SK-N-SH (cell line): ENCODE data around the gene LTBR. TPM values are rescaled to one million over a fixed set of nuclear protein-coding genes. Genes with fewer than 3 reads are reported as not detected.

Source experiments
- CTCF ChIA-PET: fragments of 300-600, 350-600 bp; formaldehyde crosslinking; extraction: SDS; loops from one replicate; lab custom pipeline; 2021; lab: Yijun Ruan, JAX
- POLR2A ChIA-PET: fragments of 350-600 bp; sonication (Branson Sonifier 250); formaldehyde crosslinking; extraction: SDS; loops from one replicate; lab custom pipeline; 2020; ENCODE audit warnings: antibody characterized with exemption, inconsistent platforms; lab: Yijun Ruan, JAX
- DNase-seq: peaks from one replicate; pipeline ENCODE4 v3.0.0; 2012
- H2AFZ ChIP-seq: fragments of 200-600 bp; sonication (generic); 2 replicates; pipeline ENCODE4 v1.8.1; 2016; ENCODE audit warnings: antibody characterized with exemption, mild to moderate bottlenecking, low read depth
- H3F3A ChIP-seq: fragments of 200-600 bp; sonication (generic); replicated peaks from 2 replicates; pipeline ENCODE3; 2016; ENCODE audit warnings: antibody characterized with exemption, mild to moderate bottlenecking; ENCODE audit not compliant: insufficient read depth
- H3K27ac ChIP-seq, 2 experiments: fragments of 200-500 bp in 1 of 2; fragments of 200-600 bp in 1 of 2; sonication (Bioruptor generic) in 1 of 2; sonication (generic), shearing (Covaris generic) in 1 of 2; 2 replicates each; pipeline versions ENCODE4 v1.5.1 to v1.6.1; 2014 to 2016; ENCODE audit warnings: low read depth in 2 of 2, inconsistent platforms in 1 of 2, low read length in 1 of 2, mild to moderate bottlenecking in 1 of 2, mixed read lengths in 1 of 2
- H3K27me3 ChIP-seq: fragments of 200-600 bp; sonication (generic), shearing (Covaris generic); 2 replicates; pipeline ENCODE4 v1.6.1; 2016; ENCODE audit warnings: mixed run types; ENCODE audit not compliant: insufficient read depth
- H3K36me3 ChIP-seq, 2 experiments: fragments of 200-500 bp in 1 of 2; fragments of 200-600 bp in 1 of 2; sonication (Bioruptor generic) in 1 of 2; sonication (generic) in 1 of 2; replicated peaks in 1 of 2; 2 replicates each; pipeline versions ENCODE3 to v1.5.1; 2014 to 2016; ENCODE audit warnings: low read length in 1 of 2, mild to moderate bottlenecking in 1 of 2; ENCODE audit not compliant: insufficient read depth in 2 of 2, control insufficient read depth in 1 of 2
- H3K4me1 ChIP-seq, 2 experiments: fragments of 200-500 bp in 1 of 2; fragments of 200-600 bp in 1 of 2; sonication (Bioruptor generic) in 1 of 2; sonication (generic), shearing (Covaris generic) in 1 of 2; 2 replicates each; pipeline versions ENCODE4 v1.5.1 to v1.6.1; 2014 to 2016; ENCODE audit warnings: low read depth in 1 of 2, low read length in 1 of 2, mixed run types in 1 of 2; ENCODE audit not compliant: insufficient read depth in 2 of 2, control insufficient read depth in 1 of 2
- H3K4me2 ChIP-seq: fragments of 200-600 bp; sonication (generic), shearing (Covaris generic); 2 replicates; pipeline ENCODE4 v1.6.1; 2017; ENCODE audit warnings: mixed run types
- H3K4me3 ChIP-seq, 2 experiments: fragments of 200-500 bp in 1 of 2; fragments of 200-600 bp in 1 of 2; sonication (Bioruptor generic) in 1 of 2; sonication (generic), shearing (Covaris generic) in 1 of 2; 2 replicates each; pipeline versions ENCODE4 v1.5.1 to v1.8.1; 2014 to 2016; ENCODE audit warnings: low read depth in 2 of 2, inconsistent platforms in 1 of 2, low read length in 1 of 2, mild to moderate bottlenecking in 1 of 2, mixed read lengths in 1 of 2, moderate library complexity in 1 of 2
- H3K79me2 ChIP-seq: fragments of 200-600 bp; sonication (generic); 2 replicates; pipeline ENCODE4 v1.8.1; 2017; ENCODE audit warnings: mild to moderate bottlenecking; ENCODE audit not compliant: insufficient read depth
- H3K9ac ChIP-seq: fragments of 200-600 bp; sonication (generic); 2 replicates; pipeline ENCODE4 v1.6.1; 2017; ENCODE audit warnings: mixed run types
- H3K9me2 ChIP-seq: fragments of 200-600 bp; sonication (generic); 2 replicates; pipeline ENCODE4 v1.6.1; 2017; ENCODE audit warnings: mixed run types
- H3K9me3 ChIP-seq: fragments of 200-600 bp; sonication (generic); 2 replicates; pipeline ENCODE4 v1.6.1; 2017; ENCODE audit warnings: mixed run types, mild to moderate bottlenecking, moderate library complexity
- H4K20me1 ChIP-seq: fragments of 200-600 bp; sonication (generic); 2 replicates; pipeline ENCODE4 v1.6.1; 2017; ENCODE audit warnings: mild to moderate bottlenecking, mixed run types; ENCODE audit not compliant: insufficient read depth
- ELF1 ChIP-seq: IDR thresholded peaks from 2 replicates; pipeline ENCODE4 v1.4.0; 2012
- EP300 ChIP-seq, 2 experiments: IDR thresholded peaks; 2 replicates each; pipeline versions ENCODE4 v1.4.0 to v1.6.1; 2012; ENCODE audit warnings: borderline replicate concordance in 1 of 2, low read depth in 1 of 2, low read length in 1 of 2
- FOXM1 ChIP-seq: IDR thresholded peaks from 2 replicates; pipeline ENCODE4 v1.4.0; 2012; ENCODE audit warnings: low read depth, mild to moderate bottlenecking
- GABPA ChIP-seq: IDR thresholded peaks from 2 replicates; pipeline ENCODE4 v1.4.0; 2012; ENCODE audit warnings: low read depth, mild to moderate bottlenecking
- GATA2 ChIP-seq: sonication (generic); formaldehyde crosslinking; IDR thresholded peaks from 2 replicates; pipeline ENCODE4 v1.5.0; 2020; ENCODE audit warnings: mild to moderate bottlenecking, missing genetic modification reagents
- MAX ChIP-seq: IDR thresholded peaks from 2 replicates; pipeline ENCODE4 v1.4.0; 2012; ENCODE audit warnings: low read depth
- MXI1 ChIP-seq: IDR thresholded peaks from 2 replicates; pipeline ENCODE4 v1.6.1; 2012; ENCODE audit warnings: mild to moderate bottlenecking, low read depth, low read length, improper control_type of control experiment
- NFIC ChIP-seq: IDR thresholded peaks from 2 replicates; pipeline ENCODE4 v1.4.0; 2012; ENCODE audit warnings: borderline replicate concordance
- POLR2AphosphoS5 ChIP-seq: IDR thresholded peaks from 2 replicates; pipeline ENCODE4 v1.6.1; 2012; ENCODE audit warnings: low read depth, low read length
- RAD21 ChIP-seq: IDR thresholded peaks from 2 replicates; pipeline ENCODE4 v1.6.1; 2012; ENCODE audit warnings: mild to moderate bottlenecking, low read length
- RCOR1 ChIP-seq: fragments of 150-350 bp; IDR thresholded peaks from 2 replicates; pipeline ENCODE4 v1.6.1; 2017; ENCODE audit warnings: antibody characterized with exemption, low read length
- RFX5 ChIP-seq: IDR thresholded peaks from 2 replicates; pipeline ENCODE4 v1.6.1; 2012; ENCODE audit warnings: mild to moderate bottlenecking, improper control_type of control experiment, low read length
- RXRA ChIP-seq: IDR thresholded peaks from 2 replicates; pipeline ENCODE4 v1.4.0; 2012; ENCODE audit warnings: low read depth, mild to moderate bottlenecking, borderline replicate concordance
- SMC3 ChIP-seq: IDR thresholded peaks from 2 replicates; pipeline ENCODE4 v1.6.1; 2012; ENCODE audit warnings: low read depth, low read length, improper control_type of control experiment
- TCF12 ChIP-seq: IDR thresholded peaks from 2 replicates; pipeline ENCODE4 v1.4.0; 2012
- USF2 ChIP-seq: fragments of 150-350 bp; IDR thresholded peaks from 2 replicates; pipeline ENCODE4 v1.6.1; 2017; ENCODE audit warnings: antibody characterized with exemption, low read length, low read depth, borderline replicate concordance
- YY1 ChIP-seq: IDR thresholded peaks from 2 replicates; pipeline ENCODE4 v1.4.0; 2012; ENCODE audit warnings: low read depth, mild to moderate bottlenecking
- ZBTB33 ChIP-seq: IDR thresholded peaks from 2 replicates; pipeline ENCODE4 v1.4.0; 2012; ENCODE audit warnings: low read depth, borderline replicate concordance
- WGBS: methylation state at CpG from one replicate; pipeline ENCODE4 v1.1.6; 2017; ENCODE audit warnings: low lambda C conversion rate; 5-methylcytosine and 5-hydroxymethylcytosine counted together
- polyA plus RNA-seq, 3 experiments: library from polyadenylated mRNA; depleted of rRNA; stranded (reverse); fragments of >200 nt; gene quantifications; 2 replicates each; pipeline ENCODE4 v1.2.3, GENCODE V29; 2012
- TF ChIP-seq, protein P1 (sequence below): IDR thresholded peaks from 2 replicates; pipeline ENCODE4 v1.4.0; 2012; ENCODE audit warnings: low read depth, borderline replicate concordance
- TF ChIP-seq, protein P2 (sequence below): IDR thresholded peaks from 2 replicates; pipeline ENCODE4; 2012

The LTBR gene
- polyA plus RNA-seq, 1 of the 3 experiments (the other 2 are of a cell fraction): 0.12 TPM

GRCh38 chr12:6396031-6396430 is 12.1 kb downstream of the LTBR start:
- H2AFZ ChIP-seq: no peak overlapping the region
- no peaks in the 10 kb centered on the region for H3K79me2 ChIP-seq
- DNase-seq: no peak
- no peaks in the 10 kb centered on the region for H3K9me2 ChIP-seq
- H4K20me1 ChIP-seq: no peaks in the 10 kb centered on the region
- no peaks in the 10 kb centered on the region for H3K27me3 ChIP-seq
- TF ChIP-seq, protein P1, sequence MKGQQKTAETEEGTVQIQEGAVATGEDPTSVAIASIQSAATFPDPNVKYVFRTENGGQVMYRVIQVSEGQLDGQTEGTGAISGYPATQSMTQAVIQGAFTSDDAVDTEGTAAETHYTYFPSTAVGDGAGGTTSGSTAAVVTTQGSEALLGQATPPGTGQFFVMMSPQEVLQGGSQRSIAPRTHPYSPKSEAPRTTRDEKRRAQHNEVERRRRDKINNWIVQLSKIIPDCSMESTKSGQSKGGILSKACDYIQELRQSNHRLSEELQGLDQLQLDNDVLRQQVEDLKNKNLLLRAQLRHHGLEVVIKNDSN: no peak
- TF ChIP-seq GABPA (no peak), GATA2 (CRISPR knock-in tag) (no peak), SMC3 (no peak), MAX (no peak), ZBTB33 (no peak), MXI1 (no peak), YY1 (no peak), TCF12 (no peak), RXRA (no peak), POLR2AphosphoS5 (no peak), RAD21 (no peak)
- TF ChIP-seq, protein P2, sequence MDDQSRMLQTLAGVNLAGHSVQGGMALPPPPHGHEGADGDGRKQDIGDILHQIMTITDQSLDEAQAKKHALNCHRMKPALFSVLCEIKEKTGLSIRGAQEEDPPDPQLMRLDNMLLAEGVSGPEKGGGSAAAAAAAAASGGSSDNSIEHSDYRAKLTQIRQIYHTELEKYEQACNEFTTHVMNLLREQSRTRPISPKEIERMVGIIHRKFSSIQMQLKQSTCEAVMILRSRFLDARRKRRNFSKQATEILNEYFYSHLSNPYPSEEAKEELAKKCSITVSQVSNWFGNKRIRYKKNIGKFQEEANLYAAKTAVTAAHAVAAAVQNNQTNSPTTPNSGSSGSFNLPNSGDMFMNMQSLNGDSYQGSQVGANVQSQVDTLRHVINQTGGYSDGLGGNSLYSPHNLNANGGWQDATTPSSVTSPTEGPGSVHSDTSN: no peak
- H3K9me3 ChIP-seq: no peaks in the 10 kb centered on the region
- no peak overlapping the region for H3K27ac ChIP-seq
- H3K4me2 ChIP-seq: no peak overlapping the region
- no peaks in the 10 kb centered on the region for H3F3A ChIP-seq
- H3K36me3 ChIP-seq: no peaks in the 10 kb centered on the region
- H3K4me1 ChIP-seq: no peaks in the 10 kb centered on the region
- ChIA-PET POLR2A (no interaction called here), CTCF (interaction anchor here (0.9 kb wide), 1 partner anchor 27 kb away, joined by 3 read pairs; no protein-coding TSS in a partner anchor)
- H3K4me3 ChIP-seq: no peak overlapping the region
- WGBS: 93% methylated on average over 2 of the region's 2 CpGs
- H3K9ac ChIP-seq: no peak overlapping the region

GRCh38 chr12:6399884-6400644 is 16.1 kb downstream of the LTBR start:
- H3F3A ChIP-seq: no peaks in the 10 kb centered on the region
- H3K79me2 ChIP-seq: no peaks in the 10 kb centered on the region
- no peak overlapping the region for H3K4me2 ChIP-seq
- no peaks in the 10 kb centered on the region for H3K36me3 ChIP-seq
- no peak for DNase-seq
- no peaks in the 10 kb centered on the region for H4K20me1 ChIP-seq
- no peaks in the 10 kb centered on the region for H3K4me1 ChIP-seq
- CTCF ChIA-PET: interaction anchor here (1.2 kb wide), 1 partner anchor 12 kb away, joined by 3 read pairs; no protein-coding TSS in a partner anchor
- no peaks in the 10 kb centered on the region for H3K9me2 ChIP-seq
- no peak overlapping the region for H3K4me3 ChIP-seq
- POLR2A ChIA-PET: no interaction called here
- no peaks in the 10 kb centered on the region for H3K27me3 ChIP-seq
- no peaks in the 10 kb centered on the region for H3K9me3 ChIP-seq
- no peak overlapping the region for H2AFZ ChIP-seq
- no peak overlapping the region for H3K9ac ChIP-seq
- 76% methylated on average over 7 of the region's 7 CpGs for whole genome bisulfite sequencing
- H3K27ac ChIP-seq: no peak overlapping the region
- TF ChIP-seq NFIC (no peak), GABPA (no peak), POLR2AphosphoS5 (no peak), RCOR1 (no peak), SMC3 (no peak), USF2 (no peak), MAX (no peak), EP300 (IDR thresholded peaks at IDR 0.05; ENCODE audit: borderline replicate concordance in 1 of 2, low read depth in 1 of 2, low read length in 1 of 2) (no peak), RAD21 (no peak), ELF1 (no peak), FOXM1 (no peak), RFX5 (no peak)
- TF ChIP-seq, protein P2: no peak
